ENCODE results near the gene AFF2.

GRCh38 chrX:148917441-148917840, 417.0 kb downstream of the AFF2 start:
- TF ChIP-seq POLR2A (IDR thresholded peaks at IDR 0.05) (no peak), CTCF (IDR thresholded peaks at IDR 0.05) (no peak)

Measured in esophagus squamous epithelium (tissue), 4 donors.